Hematopoietic multipotent progenitor cell treated with erythropoietin and hydrocortisone succinate and interleukin-3 and kit ligand, for 4 days (in vitro differentiated cells): Measurements from ENCODE around the gene SLC1A7.

Experiments
- DNase-seq: peaks from one replicate; pipeline ENCODE4 v3.0.0-alpha.2; 2015

SLC1A7 gene

DNA sequence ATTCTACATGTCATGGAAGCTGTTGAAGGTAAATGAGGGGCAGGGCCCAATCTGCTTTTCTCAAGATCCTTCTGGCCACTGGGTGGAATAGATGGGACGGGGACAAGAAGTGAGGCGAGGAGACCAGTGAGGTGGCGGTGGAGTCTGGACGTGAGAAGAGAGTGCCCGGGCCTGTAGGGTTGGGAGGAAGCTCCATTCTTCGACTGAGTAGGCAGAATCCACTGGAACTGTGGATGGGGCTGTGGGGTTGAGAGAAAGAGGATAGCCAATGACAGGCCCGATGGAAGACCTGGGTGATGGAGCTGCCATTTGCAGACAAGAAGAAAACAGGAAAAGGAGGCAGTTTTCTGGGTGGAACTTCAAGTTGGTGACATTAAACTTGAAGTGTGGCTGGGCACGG, 10.3 kb downstream of the SLC1A7 start:
- DNase-seq = no peak

DNA sequence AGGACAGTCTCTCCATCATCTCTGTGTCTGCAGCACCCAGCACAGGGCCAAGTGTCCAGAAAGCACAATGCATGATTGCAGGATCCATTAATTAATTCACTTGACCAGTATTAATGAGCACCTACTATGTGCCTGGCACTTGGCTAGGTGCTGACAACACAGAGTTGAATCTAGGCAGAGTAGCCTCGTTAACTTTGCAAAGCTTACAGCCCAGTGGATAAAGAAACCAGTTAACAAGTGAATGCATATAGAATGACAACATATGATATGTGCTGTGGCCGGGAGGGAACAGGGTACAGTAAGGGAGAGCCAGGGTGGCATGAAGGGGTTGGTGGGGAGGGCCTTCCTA, 10.9 kb downstream of the SLC1A7 start:
- no peak for DNase-seq

DNA sequence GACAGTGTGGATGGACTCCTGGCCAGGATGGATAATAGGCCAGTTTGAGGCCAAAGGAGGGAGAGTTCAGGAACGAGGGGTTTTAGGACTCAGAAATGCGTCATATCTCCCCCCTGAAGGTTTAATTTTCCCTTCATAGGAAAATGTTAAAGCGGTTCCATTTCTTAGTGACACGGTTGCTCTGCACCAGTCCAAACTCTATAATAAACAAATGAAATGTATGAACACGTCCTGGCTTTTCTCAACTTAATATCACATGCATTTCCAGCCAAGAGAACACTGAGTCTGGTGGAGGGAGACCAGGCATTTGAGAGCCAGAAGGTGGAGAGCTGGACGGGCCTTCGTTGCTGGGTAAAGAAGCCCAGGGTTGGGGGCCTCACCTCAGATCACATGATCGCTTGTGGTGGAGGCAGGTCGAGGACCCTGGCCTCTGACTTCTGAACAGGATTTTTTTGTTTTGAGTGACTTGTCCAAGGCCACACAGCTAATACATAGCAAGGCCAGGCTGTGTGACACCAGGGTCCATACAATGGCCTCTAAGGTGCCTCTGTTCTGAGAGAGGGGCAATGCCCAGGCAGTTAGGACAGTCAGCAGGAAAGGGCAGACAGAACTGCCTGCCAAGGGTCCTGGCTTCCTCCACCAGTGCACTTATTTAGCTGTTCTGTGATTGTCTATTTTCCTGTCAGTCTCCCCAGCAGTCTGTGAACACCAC, 11.4 kb downstream of the SLC1A7 start:
- DNase-seq = no peak

DNA sequence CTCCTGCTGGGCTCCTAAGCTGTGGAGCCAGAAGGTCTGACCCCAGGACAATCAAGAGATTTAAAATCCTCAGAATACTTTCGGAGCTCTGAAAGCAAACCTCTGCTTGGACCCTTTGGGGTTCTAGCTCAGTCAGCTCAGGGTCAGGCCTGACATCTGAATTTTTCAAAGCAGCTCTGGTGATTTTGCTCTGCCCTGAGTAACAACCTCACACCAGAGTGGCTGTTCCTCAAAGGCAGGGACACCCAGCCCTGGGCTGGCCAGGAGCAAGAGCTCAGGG, 11.9 kb downstream of the SLC1A7 start:
- DNase-seq = no peak

DNA sequence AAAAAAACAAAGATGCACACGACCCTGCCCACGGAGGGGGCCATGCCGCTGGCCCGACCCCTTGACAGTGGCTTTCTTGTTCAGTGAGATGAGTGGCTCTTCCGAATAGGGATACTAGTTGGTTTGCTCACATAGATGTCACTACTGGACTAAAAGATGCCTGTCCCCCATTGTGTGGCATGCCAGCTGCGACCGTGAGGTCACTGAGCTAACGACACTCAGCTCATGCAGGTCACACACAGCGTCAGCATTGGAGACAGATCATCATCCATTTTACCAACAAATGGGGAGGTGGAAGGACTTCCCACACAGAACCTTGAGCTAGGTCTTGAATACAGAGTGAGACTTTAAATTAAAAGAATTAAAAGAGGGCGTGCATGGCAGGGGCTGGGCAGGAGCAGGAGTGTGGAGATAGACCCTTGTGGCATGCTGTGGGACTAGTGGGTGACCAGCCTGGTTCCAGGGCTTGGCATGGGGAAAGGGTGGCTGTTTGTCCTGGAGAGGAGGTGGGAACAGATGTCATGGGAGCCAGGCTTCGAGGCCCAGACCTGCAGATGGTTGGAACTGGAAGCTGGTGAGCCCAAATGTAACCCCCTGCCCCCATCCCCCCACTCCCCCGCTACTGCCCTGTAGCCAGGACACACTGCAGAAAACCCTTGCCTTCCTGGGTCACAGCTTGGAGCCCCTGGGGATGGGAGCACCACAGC, 12.4 kb downstream of the SLC1A7 start:
- DNase-seq = no peak

DNA sequence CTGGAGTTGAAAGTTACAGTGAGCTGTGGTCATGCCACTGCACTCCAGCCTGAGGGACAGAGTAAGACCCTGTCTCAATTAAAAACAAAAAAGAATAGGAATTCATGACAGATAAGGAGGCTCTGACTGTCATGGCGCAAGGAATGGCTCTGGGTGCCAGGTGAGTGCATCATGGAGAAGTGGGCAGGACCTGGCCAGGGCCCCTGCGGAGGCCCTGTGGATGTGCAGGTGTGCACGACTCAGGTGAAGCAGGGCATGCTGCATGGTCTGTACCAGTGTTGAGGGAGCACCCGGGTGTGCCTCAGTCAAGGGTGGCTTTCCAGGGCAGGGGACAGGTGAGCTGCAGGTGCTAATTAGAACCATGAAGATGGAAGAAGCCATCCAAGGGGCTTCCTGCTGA, 14.0 kb downstream of the SLC1A7 start:
- DNase-seq = no peak

DNA sequence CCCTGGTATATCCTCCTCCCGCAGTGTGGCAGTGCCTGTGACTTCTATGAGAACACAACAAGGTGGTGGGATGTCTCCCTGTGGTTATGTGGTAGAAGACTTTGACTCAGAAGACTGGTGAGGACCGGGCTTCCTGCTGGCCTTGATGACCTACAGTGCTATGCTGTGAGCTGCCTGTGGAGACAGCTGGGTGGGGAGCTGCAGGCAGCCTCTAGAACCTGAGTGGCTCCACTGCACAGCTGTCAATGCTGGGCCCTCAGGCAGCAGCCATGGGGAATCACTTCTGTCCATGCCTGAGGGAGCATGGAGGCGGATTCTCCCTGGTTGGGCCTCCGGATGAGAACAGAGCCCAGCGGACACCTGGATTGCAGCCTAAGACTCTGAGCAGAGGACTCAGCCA, 14.9 kb downstream of the SLC1A7 start:
- no peak for DNase-seq

DNA sequence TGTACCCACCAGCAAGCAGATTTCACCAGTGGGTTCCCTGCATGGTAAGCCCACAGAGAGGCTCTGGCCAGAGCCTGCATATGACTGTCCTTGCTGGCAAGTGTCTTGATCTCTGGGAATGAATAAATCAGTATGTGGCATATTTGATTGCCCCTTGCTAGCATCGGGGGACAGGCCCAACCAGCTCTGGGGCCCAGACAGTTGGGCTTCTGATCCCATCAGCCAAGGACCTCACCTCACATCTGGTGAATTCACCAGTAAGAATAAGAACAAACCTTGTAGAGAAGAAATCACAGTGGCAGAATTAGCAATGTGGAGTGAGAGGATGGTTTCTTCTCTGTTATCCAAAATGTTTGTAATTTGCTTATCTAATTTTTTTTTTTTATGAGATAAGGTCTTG, 15.9 kb downstream of the SLC1A7 start:
- DNase-seq = no peak

DNA sequence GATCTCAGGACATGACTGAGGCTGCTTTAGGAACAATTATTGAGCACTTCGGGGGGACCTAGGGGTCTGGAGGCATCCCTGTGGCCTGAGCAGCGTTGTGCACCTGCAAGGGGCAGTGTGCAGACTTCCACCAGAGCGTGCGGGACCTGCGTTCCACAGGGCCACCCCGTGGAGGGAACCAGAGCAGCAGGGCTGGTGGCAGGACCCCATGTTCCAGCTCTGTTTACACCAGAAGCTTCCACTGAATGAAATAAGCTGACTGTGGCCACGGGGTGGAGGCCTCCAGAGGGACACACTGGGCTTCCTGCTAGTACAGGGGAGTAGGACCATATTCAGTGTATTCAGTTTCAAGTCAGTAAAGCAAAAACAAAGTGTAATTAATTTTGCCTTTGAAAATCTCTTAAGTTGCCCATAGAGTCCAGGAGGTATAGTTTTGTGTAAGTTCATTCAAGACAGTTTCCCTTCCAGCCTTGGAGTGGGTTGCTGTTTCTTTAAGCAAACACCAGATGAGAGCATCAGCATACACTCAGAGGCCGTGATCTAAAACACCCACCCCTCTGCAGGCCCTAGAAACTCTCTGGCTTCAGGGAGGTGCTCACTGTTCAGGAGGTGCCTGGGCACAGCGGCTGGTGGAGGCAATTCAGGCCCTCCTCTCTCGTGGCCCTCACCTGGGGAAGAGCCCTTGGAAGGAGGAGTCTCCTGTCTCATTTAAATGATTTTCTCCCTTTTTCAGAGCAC, 16.6 kb downstream of the SLC1A7 start:
- no peak for DNase-seq

DNA sequence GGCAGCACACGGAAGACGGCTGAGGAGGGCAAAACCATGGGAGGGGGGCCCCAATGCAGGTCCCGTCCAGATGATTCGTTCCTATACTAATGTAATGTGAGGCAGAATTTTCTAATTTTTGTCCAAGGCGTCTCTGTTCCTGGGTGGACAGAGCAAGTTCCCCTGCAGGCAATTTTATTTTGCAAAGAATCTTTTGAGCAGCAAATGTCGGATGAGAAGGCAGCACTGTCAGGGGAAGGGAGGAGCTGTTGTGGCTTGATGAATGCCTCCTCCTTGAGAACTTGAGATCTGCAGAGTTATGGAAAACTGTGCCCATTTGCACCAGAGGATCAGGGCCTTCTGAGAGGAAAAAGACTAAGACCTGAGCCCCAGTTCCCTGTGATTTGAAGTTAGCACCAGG, 17.3 kb downstream of the SLC1A7 start:
- no peak for DNase-seq

DNA sequence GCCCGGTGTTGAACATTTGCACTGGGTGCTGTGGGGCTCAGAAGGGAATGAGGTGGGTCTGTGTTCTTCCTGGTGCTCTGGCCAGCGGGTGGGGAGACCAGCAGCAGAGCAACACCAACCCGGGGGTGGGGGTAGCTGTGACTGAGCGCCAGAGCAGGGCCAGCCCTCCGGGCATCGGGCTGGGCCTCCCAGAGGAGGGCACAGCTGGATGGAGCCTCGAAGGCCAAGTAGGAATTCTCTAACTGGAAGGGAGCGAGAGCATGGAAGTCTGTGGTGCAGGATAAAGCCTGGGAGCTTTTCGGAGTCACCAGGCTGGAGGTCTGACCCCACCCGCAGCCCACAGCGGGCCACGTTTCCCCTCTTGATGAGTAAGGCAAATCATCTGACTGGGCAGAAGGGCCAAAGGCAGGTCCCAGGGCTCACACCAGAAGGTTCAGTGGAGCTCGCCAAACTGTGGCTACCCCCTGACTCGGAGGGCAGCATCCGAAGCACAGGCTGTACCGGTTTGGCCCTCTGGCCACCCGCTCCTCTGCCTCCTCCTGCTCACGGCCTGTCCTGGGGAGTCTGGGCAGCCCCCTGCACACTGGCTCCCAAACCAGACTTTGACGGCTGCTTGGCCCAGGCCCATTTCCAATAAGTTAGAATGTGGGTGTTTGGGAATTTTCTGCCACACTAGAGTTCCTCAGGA, 18.8 kb downstream of the SLC1A7 start:
- no peak for DNase-seq

DNA sequence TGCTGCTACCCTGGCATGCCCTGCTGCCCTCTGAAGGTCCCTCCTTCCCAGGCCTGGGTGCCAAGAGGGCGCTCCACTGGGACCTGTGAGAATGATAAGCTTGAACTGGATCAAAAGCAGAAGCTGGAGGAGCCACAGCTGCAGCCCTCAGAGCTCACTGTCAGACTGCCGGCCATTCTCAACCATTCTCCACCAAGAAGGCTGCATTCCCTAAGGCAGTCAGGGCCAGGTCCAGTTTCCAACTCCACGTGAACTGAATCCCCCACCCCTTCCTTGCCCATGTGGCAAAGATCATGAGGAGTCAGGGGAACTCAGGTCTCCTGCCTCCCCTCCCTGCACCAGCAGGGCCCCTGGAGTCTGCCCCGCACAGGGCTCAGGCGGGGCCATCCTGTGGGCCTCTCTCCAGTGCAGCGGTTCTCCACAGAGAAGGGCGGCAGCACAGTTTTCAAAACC, 19.5 kb downstream of the SLC1A7 start:
- no peak for DNase-seq

DNA sequence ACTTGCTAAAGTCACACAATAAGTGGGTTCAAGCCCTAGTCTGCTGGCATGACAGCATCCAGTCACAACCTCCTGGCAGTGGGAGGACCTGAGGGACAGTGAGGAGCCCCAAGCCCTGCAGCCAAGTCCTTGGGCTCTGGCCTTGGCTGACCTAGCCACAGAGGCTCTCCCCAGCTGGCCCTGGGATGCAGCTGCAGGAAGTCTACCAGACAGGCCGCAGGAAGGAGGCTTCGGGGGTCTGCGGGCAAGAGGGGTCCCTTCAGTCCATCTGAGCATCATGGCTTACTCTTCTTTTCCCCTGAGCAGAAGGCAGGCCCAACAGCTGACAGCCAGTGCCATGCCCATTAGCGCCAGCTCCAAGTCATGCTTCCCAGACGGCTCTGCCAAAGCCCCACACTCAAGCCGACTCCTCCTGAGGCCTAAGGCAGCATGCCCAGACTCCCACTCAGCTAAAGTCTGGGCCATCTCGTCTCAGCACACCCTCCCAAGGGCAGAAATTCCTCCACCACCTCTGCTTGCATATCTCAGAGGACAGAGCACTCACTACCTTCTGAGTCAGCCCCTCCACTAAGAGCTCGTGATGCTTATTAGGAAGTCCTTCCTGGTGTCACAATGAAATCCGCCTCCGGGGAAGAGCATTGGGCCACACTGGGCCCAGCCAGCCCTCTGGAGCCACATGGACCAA, 20.1 kb downstream of the SLC1A7 start:
- no peak for DNase-seq

DNA sequence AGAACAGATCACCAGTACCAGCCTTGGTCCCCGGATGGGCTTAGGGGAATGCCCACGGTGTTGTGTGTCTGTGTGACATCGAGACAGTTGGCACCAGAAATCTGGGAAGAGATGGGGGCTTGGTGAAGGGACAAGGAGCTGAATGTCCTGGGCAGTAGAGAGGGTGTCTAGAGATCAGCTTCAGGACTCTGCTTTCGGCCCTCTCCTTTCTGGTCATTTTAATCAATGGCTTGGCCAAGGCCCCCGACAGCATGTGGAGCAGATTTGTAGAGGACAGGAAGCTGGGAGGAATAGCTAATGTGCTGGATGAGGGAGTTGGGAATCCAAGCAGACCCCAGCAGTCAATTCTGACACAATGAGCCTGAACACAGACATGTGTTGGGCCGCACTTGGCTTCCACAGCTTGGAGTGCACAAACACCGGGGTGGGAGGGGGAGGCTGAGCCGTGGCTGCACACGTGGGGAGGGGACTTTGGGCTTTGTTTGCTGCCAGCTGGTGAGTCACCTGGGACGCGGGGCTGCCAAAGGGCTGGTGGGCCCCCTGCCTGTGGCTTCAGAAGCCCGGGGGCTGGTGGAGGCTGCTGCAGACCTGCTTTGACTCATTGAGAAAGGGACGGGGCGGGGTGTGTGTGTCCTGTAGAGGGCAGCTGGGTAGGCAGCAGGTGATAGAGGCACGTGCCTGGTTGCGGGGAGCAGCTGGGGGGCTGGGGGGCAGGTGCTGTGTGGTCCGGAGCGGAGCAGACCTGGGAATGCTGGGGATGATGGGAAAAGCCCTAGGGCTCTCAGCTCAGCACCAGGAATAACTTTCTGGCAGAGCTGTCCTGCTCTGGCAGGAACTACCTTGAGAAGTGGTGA, 20.9 kb downstream of the SLC1A7 start:
- no peak for DNase-seq

DNA sequence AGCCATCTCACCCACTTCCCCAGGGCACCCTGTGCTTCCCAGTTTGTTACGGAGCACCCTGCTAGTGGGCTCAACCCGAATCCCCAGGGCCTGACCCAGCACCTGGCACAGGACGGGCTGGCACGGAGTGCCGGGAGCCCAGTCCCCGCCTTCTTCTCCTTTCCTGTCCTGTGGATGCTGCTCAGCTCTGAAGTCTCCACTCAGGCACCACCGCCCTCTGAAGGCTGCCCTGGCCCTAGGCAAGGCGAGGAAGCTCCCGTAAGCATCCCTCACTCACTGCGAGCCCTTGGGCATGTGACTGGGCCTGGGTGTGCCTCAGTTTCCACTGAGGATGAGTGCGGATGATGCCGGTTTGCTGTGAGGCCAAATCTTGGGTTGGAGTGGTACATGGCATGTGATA, 21.8 kb downstream of the SLC1A7 start:
- no peak for DNase-seq

DNA sequence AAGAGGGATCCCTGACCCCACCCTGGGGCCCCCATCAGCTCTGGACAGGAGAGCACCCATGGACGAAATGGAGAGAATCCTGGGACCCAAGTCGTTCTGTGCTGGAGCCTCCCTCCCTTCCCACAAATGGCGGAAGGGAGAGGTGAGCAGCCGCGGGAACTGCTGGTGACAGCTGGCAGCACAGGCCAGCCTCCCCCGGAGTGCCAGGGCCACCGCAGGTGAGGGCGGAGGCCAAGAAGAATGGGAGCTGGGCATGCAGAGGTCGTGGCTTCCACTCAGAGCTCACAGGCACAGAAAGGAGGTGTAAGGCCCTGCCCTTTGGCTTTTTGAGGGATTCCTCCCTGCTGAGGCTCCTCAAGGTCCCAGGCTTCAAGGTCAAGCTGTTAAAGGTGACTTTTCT, 24.6 kb downstream of the SLC1A7 start:
- no peak for DNase-seq

DNA sequence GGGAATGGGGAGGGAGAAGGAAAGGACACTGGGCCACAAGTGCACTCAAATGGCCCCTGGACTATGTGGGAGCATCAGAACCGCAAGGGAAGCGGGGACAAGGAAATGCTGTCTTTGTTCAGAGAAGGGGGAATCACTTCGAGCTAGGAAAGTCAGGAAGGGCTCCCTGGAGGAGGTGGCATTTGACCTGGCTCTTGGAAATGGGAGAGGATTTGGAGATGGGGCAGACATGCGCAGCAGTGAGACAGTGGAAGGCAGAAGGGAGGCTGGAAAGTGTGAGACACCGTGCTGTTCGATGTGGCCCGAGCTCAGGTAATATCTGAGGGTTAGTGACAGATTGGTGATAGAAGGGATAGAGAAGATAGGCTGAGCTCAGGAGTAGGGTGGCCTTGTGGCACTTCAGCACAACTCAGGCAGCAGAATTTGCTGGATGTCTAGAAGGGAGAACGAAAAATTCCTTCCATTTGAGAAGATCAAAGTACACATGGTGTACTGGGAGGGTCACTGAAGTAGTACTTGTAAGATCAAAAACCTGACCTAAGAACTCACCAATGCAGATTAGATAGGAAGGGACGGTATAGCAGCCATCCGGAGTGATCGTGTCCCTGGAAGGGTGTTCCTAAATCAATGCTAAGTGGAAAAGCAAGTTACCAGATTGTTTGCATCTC, 25.4 kb downstream of the SLC1A7 start:
- DNase-seq = no peak

DNA sequence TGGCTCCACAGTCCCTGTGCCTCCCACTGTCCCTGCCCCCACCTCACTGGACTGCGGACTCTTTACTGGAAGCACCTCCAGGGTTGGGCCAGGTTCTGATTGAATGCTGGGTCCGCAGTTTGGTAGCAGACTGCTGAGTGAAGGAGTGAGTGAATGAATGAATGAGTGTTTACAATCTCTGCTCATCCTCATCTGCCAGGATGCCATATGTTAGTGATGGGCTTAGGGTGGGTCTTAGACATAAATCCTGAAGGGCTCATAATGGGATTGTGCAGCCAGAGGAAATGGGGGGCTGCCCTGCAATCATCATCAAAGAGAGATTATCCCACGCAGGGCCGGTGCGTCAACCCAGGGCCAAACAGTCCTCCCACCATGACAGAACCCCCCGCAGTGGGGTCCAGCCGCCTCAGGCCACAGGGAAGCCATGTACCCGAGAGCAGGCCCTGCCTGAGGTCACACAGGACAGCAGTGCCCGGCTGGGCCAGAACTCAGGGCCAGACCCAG, 26.1 kb downstream of the SLC1A7 start:
- DNase-seq = no peak

DNA sequence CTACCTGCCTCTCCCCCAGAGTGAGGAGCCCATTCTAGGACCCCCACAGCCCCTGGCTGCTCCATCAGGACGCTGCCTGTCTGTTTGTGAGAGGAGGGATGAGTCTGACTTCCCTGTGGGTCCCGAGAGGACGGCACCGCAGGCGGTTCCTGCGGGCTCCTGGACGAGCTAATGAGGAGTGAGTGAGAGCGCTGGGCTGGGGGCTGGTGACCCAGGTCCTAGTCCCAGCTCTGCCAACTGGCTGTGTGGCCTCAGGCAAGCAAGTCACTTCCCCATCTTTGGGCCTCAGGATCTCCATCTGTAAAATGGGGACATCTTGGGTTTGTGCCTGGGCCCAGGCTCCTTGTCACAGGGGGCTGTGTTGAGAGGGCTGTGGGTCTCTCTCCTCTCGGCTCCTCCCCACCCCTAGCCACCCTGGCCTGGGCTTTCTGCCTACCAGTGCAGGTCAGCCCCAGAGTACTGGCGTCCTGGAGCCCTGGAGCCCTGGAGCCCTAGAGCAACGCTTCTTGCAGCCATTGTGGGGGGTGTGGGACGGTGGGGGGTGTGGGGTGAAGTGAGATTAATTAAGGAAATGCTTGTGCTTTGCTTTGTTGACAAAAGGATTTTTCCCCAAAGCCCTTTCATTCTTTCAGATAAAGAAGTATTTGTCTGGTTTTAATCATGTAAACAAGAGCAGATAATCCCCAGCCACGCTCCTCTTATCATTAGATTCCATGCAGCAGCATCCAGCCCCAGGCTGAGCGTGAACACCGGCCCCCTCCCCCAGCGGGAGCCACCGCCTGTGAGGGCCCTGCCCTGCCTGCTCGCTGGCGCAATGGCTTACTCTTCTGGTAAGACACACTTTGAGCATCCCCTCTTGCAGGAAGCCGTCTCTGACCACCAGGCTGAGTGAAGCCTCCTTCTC, 26.8 kb downstream of the SLC1A7 start:
- DNase-seq = peak; percentile 24
